ENCODE data around the gene PLA2G12A.

Gene PLA2G12A

GRCh38 chr4:109676886-109677285 is 53.0 kb downstream of the PLA2G12A start:
- no peak for DNase-seq

GRCh38 chr4:109675843-109676242 is 54.0 kb downstream of the PLA2G12A start:
- no peak for DNase-seq

- DNase-seq = no peak
Measured at GRCh38 chr4:109675181-109675580, 54.7 kb downstream of the PLA2G12A start.

- no peak for DNase-seq
Measured at GRCh38 chr4:109673303-109673702, 56.6 kb downstream of the PLA2G12A start.

- no peak for DNase-seq
Measured at GRCh38 chr4:109672169-109672930, 57.5 kb downstream of the PLA2G12A start.

- DNase-seq = no peak
Measured at GRCh38 chr4:109671350-109671749, 58.5 kb downstream of the PLA2G12A start.

- DNase-seq = no peak
Measured at GRCh38 chr4:109665783-109666485, 63.9 kb downstream of the PLA2G12A start.

GRCh38 chr4:109662771-109663170 is 67.1 kb downstream of the PLA2G12A start:
- DNase-seq = no peak

GRCh38 chr4:109662116-109662515 is 67.8 kb downstream of the PLA2G12A start:
- no peak for DNase-seq

All from cerebellar nuclear complex (tissue), 1 donor.